GM19099 (cell line): Measurements from ENCODE around the gene CRYBA4.

Experiments
- POLR2A ChIP-seq: IDR thresholded peaks from 3 replicates; pipeline ENCODE4 v1.6.1; 2011; ENCODE audit warnings: low read depth; ENCODE audit not compliant: insufficient read length; ENCODE audit errors: extremely low read depth

CRYBA4 gene

DNA sequence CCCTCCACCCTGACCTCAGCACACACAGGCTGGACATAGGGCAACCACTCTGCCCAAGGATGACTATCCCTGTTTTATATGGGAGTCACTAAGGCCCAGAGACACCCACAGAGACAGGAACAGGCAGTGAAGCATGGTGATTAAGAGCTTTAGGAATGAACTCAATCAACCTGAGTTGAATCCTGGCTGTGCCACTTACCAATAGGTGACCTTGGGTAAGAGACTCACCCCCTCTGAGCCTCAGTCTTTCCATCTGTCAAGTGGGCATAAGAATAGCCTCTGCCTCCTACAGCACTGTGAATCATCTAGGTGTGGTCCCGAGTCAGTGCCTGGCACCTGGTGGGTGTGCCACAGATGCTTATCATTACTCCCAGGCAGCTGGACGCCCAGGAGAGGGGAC is 10.8 kb upstream of the CRYBA4 start:
- no peak for TF ChIP-seq POLR2A

DNA sequence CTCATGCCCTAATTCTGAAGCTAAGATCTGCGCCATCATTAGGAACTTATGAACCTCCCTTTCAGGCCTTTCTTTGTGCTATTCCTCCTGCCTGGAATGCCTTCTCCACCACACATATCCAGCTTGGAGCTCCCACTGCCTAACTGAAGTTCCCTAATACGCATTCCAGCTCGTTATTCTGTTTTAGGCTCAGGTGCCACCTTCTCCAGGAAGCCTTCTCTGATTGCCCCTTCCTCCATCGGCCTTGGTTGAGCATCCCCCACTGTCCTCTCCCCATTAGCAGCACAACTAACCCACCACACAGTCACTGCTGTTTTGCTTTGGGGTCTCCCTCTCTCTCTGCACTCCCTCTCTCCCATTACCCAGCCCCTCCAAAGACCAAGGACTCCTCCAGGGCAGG is 9.1 kb upstream of the CRYBA4 start:
- no peak for TF ChIP-seq POLR2A

DNA sequence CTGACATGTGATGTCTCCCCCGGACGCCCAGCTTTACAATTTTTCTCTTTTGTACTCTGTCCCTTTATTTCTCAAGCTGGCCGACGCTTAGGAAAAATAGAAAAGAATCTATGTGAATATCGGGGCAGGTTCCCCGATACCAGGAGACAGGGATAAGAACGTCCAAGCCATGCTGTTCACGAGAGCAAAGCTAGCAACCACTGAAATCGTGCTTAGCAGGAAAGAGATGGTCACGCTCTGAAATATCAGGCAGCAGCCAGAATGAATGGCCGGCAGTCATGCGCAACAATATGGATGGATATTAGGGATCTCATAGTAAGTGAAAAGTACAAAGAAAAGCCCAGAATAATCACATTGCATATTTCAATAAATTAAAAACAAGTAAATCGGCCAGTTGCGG is 7.4 kb upstream of the CRYBA4 start:
- no peak for TF ChIP-seq POLR2A

DNA sequence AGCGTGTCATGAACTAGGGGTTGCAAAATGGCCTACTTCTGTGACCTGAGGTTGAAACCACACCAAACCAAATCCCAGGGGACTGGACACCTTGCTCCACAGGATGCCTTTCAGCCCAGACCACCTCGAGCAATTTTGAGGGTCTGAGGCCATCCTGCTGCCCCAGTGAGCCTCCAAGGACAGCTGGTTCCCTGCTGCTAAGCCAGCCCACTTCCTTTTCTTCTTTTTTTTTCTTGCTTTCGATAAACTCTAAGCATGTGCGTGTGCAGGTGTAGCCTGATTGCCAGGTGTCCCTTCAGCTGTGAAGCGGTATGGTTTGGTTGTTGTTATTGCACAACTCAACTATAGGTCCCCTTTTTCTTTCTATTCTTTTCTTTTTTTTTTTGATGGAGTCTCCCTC is 6.6 kb upstream of the CRYBA4 start:
- no peak for TF ChIP-seq POLR2A

DNA sequence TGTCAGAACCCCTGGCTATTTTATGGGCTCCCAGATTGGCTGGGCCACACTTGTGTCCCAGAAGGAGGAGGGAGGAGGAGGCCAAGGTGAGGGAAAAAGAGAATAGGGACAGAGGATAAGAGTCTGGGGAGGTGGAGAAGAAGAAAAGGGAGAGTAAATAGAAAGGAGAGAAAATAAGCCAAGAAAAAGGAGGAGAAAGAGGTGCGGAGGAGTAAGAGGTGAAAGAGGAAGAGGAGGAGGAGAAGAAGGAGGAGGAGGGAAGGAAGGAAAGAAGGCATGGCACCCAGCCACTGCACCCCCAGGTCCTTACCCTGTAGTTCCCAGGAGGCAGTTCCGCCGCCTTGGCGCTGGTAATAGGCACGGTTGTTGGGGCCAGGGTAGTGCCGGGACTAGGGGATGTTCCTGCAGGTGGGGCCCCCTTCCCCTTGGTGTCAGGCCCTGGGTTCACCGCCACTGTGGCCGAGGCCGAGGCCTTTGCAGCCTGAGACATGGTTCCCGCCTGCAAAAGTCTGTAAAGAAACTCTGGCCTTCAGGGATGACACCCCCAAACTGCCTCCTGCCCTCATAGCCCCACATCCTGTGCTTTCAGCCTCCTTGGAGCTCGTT is 5.8 kb upstream of the CRYBA4 start:
- no peak for TF ChIP-seq POLR2A

DNA sequence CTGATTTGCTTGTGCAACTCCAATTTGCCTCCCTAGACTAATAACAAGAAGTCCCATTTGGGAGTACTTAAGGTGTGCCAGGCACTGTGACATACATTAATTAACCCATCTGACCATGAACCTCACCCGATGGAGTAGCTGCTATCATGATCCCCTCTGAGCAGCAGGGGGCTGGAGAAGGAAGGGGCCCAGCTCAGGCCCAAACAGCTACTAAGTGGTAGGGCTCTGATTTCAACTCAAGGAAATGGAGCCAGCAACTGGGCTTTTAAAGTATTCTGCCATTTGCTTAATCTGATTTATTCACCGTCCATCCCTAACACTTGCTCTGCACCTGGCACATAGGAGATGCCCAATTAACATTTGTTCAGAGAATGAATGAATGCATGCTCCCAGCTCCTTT is 5.1 kb upstream of the CRYBA4 start:
- no peak for TF ChIP-seq POLR2A

DNA sequence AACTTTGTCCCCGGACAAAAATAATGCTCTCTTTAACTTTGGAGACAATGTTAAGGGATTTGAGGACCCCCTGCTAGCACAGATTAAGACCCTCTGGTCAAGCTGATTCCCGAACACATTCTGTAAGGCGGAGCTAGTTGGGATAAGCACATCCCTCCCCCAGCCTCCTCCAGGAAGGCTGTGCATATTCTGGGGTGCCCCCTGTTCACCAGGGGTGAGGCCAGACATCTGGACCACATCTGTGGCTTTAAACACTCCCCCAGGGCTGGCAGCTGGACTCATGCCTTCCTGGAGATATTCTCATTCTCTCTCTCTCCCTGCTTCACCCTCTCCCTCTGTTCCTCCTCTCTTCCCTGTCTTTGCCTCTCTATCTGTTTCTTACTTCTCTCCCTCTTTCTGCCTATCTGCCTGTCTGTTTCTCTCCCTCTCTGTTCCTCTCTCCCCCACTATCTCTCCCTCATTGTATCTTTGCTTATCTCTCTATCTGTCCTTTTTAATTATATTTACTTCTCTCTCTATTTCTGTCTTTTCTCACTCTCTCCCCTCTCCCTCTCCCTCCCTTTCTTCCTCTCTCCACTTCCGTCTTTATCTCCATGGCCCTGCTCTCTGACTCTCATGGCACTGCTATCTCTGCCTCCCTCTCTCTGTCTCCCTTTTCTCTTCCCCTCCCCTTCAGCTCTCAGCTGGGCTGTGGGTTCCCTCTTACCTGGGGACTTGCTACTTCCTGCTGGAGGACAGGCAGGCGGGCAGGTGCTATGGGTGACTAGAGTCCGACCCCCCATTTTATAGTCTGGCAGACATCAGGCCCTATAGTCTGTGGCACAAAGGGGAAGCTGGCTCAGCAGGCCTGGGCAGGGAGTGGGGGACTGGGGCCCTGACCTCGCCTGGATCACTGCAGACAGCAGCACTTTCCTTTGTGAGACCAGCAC is 4.2 kb upstream of the CRYBA4 start, which contains the start of gene CRYBB1:
Gene CRYBB1 (minus strand): TSS at position 757 of the 929 bp plus-strand sequence. CDS start 1,708 bp downstream, outside the sequence.
- TF ChIP-seq POLR2A = no peak

DNA sequence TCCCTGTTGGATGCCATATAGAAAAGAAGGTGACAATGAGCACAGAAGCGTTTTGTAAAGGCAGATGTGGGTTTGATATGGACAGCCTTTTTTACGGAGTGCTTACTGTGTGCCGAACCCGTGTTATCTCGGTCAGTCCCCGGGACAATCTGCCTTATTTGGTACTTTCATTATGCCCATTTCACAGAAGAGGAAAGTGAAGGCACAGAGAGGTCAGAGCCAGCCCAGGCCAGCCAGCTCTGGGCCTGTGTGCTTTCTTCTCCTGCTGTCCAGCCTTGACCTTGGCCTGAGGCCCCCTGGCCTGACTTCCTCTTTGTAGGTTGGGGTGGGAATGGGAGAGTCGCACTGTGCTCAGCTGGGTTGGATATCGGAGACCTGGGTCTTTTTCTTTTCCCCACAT is 3.3 kb upstream of the CRYBA4 start:
- no peak for TF ChIP-seq POLR2A

DNA sequence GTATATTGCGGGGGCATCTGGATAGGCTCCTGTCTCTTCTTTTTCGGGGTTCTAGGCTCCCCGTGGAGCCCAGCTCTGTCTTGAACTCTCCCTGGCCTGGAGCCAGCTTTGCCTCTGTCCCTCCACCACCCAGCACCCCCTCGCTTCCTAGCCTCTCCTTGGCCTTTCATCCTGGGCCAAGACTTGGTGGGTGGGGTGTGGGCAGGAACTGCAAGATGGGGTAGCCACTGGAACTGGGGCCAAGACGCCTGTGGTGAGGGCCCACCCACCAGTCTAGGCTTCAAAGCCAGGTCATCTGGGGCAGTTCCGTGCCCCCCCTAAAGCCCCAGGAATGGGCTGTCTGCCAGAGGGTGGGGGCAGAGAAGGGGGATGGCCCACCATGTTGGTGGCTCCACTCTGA is 2.3 kb upstream of the CRYBA4 start:
- TF ChIP-seq POLR2A = no peak

DNA sequence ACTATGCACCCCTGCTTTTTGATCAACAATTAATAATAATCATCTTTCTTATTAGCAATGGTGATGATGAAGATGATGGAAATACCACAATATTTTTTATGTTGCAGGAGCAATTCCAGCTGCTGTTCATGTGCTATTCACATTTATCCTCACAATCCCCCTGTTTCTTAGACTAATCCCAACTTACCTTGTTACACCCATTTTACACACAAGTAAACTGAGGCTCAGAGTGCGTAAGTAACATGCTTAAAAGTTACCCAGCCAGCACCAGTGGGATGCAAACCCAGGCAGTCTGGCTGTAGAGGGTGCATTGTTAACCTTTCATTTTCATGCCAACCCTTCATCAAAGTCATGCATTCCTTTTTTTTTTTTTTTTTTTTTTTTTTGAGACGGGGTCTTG is 1.6 kb upstream of the CRYBA4 start:
- no peak for TF ChIP-seq POLR2A

DNA sequence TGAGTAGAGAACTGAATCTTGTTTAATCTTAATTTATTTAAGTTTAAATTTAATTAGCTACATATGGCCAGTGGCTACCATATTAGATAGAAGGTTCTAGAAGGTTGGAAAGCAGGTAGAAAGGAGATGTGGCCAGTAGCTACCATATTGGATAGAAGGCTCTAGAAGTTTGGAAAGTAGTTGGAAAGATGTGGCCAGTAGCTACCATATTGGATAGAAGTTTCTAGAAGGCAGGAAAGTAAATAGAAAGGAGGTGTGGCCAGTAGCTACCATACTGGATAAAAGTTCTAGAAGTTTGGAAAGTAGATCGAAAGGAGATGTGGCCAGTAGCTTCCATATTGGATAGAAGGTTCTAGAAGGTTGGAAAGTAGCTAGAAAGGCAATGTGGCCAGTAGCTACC is 2.2 kb downstream of the CRYBA4 start:
- no peak for TF ChIP-seq POLR2A

DNA sequence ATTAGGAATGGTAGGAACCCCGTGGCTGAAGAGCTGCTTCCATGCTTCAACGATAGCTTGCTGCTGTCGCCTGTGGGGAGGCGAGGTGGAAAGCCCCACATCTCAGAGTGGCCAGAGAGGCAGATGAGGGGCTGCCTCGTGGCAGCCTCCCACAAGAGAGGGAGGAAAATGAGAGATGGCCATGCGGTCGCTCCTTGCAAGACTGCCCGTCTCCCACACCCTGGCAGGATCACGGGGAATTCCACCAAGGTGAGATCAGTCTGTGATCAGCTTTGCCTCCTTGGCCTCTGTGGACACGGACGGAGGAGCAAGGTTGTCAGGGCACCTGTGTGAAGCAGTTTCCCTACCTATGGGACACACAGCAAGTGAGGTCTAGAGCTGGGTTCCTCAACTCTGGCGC is 3.0 kb downstream of the CRYBA4 start:
- TF ChIP-seq POLR2A = no peak

DNA sequence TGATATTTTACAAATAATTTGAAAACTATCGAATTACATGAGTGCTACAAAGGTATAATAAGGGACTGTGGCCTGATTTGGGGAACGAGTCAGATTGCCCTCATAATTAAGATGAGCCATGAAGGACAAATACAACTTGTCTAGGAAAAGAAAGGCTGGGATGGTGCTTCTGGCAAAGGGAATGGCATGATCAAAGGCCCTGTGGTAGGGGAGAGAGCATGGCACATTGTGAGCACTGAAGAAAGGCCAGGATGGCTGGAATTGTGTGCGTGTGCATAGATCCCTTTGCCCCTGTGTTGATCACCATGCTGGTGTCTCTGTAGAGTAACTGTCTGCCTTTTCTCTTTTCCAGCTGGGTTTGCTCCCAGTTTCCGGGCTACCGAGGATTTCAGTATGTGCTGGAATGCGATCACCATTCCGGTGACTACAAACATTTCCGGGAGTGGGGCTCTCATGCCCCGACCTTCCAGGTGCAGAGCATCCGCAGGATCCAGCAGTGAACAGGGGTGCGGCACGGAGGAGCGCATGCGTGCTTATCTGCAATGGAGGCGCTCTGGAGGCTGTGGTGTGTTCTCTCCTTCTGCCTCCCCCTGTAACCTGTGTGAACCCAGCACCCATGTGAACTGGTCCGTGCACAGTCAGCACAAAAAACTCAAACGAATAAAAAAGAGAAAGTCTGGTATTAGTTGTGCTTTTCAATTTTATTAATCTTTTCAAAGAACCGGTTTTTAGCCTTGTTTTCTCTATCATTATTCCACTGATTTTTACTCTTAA is 8.4 kb downstream of the CRYBA4 start:
- TF ChIP-seq POLR2A = no peak

DNA sequence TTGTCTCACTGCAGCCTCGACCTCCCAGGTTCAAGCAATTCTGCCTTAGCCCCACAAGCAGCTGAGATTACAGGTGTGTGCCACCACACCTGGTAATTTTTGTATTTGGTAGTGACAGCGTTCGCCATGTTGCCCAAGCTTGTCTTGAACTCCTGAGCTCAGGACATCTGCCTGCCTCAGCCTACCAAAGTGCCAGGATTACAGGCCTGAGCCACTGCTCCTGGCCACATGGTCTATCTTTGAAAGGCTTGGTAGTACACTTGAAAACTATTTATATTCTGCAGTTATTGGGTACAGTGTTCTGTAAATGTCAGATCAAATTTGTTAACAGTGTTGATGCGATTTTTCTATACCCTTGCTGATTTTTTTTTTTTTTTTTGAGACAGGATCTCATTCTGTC is 9.5 kb downstream of the CRYBA4 start:
- no peak for TF ChIP-seq POLR2A

DNA sequence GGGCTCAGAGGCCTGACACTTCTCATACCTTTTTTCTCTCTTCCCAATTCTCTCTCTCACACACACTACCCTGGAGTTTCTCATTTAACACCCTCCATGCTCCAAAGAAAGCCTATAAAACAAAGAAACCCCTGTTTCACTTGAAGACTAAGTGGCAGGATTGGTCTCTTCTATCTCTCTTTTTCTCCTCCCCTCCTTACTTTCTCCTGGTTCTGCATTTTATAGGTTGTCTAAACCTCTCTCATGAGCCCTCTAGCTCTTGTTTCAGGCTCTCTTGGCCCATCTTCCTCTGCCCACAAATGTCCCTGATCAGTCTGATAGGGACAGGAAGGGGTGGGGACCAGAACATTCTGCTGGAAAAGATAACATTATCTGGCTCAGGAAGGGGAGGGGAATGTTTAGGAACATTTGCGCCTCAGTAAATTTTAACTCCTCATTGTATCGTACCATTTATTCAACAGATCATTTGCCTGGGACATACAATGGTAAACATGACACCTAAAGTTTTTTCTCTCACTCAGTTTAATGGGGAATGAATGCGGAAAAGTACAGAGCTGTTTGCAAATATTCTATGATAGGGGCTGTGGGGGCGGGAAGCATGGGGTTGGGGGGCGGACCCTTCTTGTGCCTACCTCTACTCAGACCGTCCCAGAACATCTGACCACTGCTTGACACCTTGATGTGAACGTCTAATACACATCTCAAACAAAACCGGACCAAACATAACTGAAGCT is 10.8 kb downstream of the CRYBA4 start:
- TF ChIP-seq POLR2A = no peak
